Coronary artery (tissue), 2 donors: Measurements from ENCODE around the gene STK38L.

Source experiments
- DNase-seq: peaks from one replicate; pipeline ENCODE4 v3.0.0-alpha.2; 2017; ENCODE audit warnings: low spot score
- H3K27ac ChIP-seq, 2 donors: fragments of 200-600 bp; sonication (generic); one replicate each; pipeline ENCODE4 v1.5.1; 2016 to 2019
- H3K4me3 ChIP-seq: fragments of 200-600 bp; sonication (generic); 2 replicates; pipeline ENCODE4 v1.5.1; 2016; ENCODE audit warnings: mild to moderate bottlenecking, moderate library complexity
- TF ChIP-seq, protein P1 (sequence below): fragments of 200-600 bp; sonication (generic); IDR thresholded peaks from one replicate; pipeline ENCODE4 v1.5.1; 2019; ENCODE audit warnings: antibody characterized with exemption

STK38L gene

DNA sequence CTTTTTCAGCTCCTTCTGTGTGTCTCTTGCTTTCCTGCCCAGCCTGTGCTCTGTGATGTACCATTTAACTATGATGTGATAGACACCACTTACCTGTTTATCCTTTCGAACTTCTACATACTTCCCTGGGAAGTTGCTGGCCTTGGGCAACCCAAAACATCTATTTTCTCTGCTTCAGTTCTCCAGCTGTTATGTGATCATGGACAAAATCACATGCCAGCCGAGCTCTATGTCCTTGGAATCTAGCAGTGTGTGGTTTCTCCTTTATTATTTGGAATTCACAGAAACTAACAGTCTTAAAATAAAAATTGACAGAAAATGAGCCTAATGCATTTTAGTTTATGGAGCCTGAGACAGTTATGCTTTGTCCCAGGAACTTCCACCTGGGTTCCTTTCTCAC, 111.4 kb downstream of the STK38L start:
- H3K4me3 ChIP-seq, result no peak overlapping the region
- no peak for DNase-seq
- no peak overlapping the region for H3K27ac ChIP-seq
- TF ChIP-seq, protein P1, sequence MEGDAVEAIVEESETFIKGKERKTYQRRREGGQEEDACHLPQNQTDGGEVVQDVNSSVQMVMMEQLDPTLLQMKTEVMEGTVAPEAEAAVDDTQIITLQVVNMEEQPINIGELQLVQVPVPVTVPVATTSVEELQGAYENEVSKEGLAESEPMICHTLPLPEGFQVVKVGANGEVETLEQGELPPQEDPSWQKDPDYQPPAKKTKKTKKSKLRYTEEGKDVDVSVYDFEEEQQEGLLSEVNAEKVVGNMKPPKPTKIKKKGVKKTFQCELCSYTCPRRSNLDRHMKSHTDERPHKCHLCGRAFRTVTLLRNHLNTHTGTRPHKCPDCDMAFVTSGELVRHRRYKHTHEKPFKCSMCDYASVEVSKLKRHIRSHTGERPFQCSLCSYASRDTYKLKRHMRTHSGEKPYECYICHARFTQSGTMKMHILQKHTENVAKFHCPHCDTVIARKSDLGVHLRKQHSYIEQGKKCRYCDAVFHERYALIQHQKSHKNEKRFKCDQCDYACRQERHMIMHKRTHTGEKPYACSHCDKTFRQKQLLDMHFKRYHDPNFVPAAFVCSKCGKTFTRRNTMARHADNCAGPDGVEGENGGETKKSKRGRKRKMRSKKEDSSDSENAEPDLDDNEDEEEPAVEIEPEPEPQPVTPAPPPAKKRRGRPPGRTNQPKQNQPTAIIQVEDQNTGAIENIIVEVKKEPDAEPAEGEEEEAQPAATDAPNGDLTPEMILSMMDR, result no peak

DNA sequence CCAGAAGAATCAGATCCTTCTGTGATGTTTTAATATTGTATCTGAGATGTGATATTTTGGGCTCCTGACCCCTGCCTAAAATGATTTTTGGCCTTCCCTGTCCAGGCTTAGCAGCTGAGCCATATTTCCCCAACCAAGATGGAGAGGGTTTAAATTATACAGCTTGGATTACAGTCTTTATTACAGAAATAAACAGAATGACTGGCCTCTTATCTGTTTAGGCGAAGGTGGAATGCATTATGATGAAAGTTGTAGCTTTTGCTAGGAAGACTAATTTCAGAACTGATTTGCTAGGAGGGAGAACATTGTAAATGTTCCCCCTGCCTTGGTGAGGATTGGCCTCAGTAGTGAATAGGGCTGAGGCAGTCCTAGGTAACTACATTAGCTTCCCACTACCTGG, 111.9 kb downstream of the STK38L start:
- DNase-seq, result no peak
- TF ChIP-seq, protein P1, result no peak
- H3K27ac ChIP-seq, result no peak overlapping the region
- H3K4me3 ChIP-seq, result no peak overlapping the region

DNA sequence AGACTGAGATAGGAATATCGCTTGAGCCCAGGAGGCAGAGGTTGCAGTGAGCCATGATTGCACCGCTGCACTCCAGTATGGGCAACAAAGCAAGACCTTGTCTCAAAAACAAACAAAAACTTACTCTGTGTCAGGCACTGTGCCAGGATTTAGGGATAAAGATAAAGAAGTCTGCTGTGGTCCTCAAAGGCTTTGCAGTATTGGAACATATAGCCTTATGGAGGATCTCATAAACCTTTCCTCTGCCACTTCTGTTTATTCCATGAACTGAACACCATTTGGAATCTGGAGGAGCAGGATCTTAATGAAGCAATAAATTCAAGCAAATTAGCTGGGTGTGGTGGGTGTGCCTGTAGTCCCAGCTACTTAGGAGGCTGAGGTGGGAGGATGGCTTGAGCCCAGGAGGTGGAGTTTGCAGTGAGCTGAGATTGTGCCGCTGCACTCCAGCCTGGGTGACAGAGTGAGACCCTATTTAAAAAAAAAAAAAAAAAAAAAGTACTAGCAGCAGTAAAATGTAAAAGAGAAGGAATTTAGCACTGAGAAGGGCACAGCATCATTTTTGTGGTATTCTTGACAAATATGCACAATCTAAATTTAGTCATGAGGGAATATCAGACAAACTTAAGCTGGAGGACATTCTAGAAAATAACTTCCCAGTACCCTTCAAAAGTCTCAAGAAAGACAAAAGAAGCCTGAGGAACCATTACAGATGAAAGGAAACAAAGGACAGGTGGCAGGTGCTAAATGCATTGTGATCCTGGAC, 115.7 kb downstream of the STK38L start:
- TF ChIP-seq, protein P1, result no peak
- DNase-seq, result no peak
- H3K4me3 ChIP-seq, result no peak overlapping the region

DNA sequence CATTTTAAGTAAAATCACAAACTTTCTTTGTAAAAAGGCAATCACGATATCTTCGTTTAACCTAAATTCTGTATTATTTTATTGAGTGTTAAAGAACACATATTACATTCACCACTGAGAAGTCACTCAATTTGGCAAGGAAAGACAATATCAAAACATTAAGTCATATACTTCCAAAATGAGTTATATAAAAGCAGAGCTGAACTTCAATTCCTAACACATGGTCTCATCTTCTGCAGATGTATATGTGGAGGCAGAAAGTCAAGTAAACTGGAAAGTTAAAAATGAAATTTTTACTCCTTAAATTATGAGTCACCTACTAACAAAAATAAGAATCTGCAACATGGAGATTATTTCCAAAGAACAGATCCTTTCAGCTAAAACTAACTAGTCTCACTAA, 117.3 kb downstream of the STK38L start:
- no peak for DNase-seq
- no peak overlapping the region for H3K27ac ChIP-seq
- TF ChIP-seq, protein P1, result no peak
- H3K4me3 ChIP-seq, result no peak overlapping the region

More for the DNA sequence above, 115.7 kb downstream of the STK38L start:
- H3K27ac ChIP-seq, result no peak overlapping the region

DNA sequence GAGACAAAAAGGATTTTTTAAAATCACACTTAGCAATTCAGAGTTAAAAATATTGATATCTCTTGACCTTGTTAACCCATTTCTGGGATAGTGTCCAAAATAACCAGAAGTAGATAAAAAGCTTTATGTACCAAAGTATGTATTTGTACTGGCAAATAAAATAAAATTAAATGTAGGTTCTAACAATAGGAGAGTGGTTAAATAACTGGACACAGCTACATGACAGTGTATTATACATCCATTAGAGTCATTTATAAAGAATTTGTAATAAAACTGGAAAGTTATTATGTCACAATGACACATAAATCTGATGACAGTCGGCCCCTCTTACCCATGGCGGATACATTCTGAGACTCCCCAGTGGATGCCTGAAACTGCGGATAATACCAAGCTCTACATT, 122.5 kb downstream of the STK38L start:
- no peak for DNase-seq
- TF ChIP-seq, protein P1, result no peak
- no peak overlapping the region for H3K4me3 ChIP-seq
- no peak overlapping the region for H3K27ac ChIP-seq

DNA sequence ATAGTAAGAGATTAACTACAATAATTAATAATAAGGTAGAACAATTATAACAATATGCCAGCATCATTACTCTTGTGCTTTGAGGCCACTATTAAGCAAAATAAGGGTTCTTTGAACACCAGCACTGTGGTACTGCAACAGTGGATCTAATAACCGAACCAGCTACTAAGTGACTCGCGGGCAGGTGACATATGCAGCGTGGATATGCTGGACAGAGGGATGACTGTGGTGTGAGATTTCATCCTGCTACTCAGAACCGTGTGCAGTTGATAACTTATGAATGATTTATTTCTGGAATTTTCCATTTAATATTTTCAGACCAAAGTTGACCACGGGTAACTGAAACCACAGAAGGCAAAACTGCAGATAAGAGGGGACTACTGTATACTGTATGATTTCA, 123.0 kb downstream of the STK38L start:
- DNase-seq, result no peak
- no peak overlapping the region for H3K27ac ChIP-seq
- H3K4me3 ChIP-seq, result no peak overlapping the region
- TF ChIP-seq, protein P1, result no peak
